ENCODE measurements around the gene SOAT1.

The SOAT1 gene

GRCh38 chr1:179288977-179289376 is 4.6 kb upstream of the SOAT1 start:
- Mint-ChIP-seq H3K36me3 (no peaks in the 10 kb centered on the region), H3K4me3 (no peak overlapping the region), H3K9me3 (no peaks in the 10 kb centered on the region), H3K27me3 (no peaks in the 10 kb centered on the region), H3K27ac (no peak overlapping the region), H3K4me1 (no peaks in the 10 kb centered on the region)
- ATAC-seq (ENCODE audit: low read depth) (no peak), DNase-seq (ENCODE audit: low spot score in 2 of 2) (no peak)

GRCh38 chr1:179295164-179295755 is 1.7 kb downstream of the SOAT1 start:
- no peak for ATAC-seq (ENCODE audit: low read depth)
- no peaks in the 10 kb centered on the region for H3K27me3 Mint-ChIP-seq
- H3K36me3 Mint-ChIP-seq: peaks cover 2% of the 10 kb centered on the region
- H3K4me3 Mint-ChIP-seq: peak overlapping the region; percentile 94
- peaks cover 23% of the 10 kb centered on the region for H3K4me1 Mint-ChIP-seq
- H3K27ac Mint-ChIP-seq: peak overlapping the region; percentile 1
- H3K9me3 Mint-ChIP-seq: no peaks in the 10 kb centered on the region
- no peak for DNase-seq (ENCODE audit: low spot score in 2 of 2)

- Mint-ChIP-seq H3K4me3 (no peak overlapping the region), H3K4me1 (peaks cover 26% of the 10 kb centered on the region), H3K27me3 (no peaks in the 10 kb centered on the region), H3K36me3 (peaks cover 4% of the 10 kb centered on the region), H3K27ac (peak overlapping the region; percentile 9), H3K9me3 (no peaks in the 10 kb centered on the region)
- no peak for DNase-seq (ENCODE audit: low spot score in 2 of 2)
- ATAC-seq (ENCODE audit: low read depth): no peak
Measured at GRCh38 chr1:179296356-179297104, 2.9 kb downstream of the SOAT1 start.

GRCh38 chr1:179297105-179297378 is 3.4 kb downstream of the SOAT1 start:
- H3K27me3 Mint-ChIP-seq: no peaks in the 10 kb centered on the region
- peaks cover 26% of the 10 kb centered on the region for H3K4me1 Mint-ChIP-seq
- H3K27ac Mint-ChIP-seq: peak overlapping the region; percentile 9
- H3K36me3 Mint-ChIP-seq: peaks cover 5% of the 10 kb centered on the region
- ATAC-seq (ENCODE audit: low read depth) (peak; percentile 25), DNase-seq (ENCODE audit: low spot score in 2 of 2) (no peak)
- peak overlapping the region; percentile 22 for H3K4me3 Mint-ChIP-seq
- no peaks in the 10 kb centered on the region for H3K9me3 Mint-ChIP-seq

- H3K36me3 Mint-ChIP-seq: peaks cover 13% of the 10 kb centered on the region
- H3K9me3 Mint-ChIP-seq: no peaks in the 10 kb centered on the region
- no peaks in the 10 kb centered on the region for H3K27me3 Mint-ChIP-seq
- peaks cover 32% of the 10 kb centered on the region for H3K4me1 Mint-ChIP-seq
- peak; percentile 76 for ATAC-seq (ENCODE audit: low read depth)
- H3K4me3 Mint-ChIP-seq: peak overlapping the region; percentile 41
- H3K27ac Mint-ChIP-seq: peak overlapping the region; percentile 3
- no peak for DNase-seq (ENCODE audit: low spot score in 2 of 2)
Measured at GRCh38 chr1:179298952-179299351, 5.4 kb downstream of the SOAT1 start.

GRCh38 chr1:179300112-179300511 is 6.5 kb downstream of the SOAT1 start:
- no peak for ATAC-seq (ENCODE audit: low read depth)
- Mint-ChIP-seq H3K27ac (no peak overlapping the region), H3K36me3 (peaks cover 22% of the 10 kb centered on the region), H3K4me1 (peaks cover 33% of the 10 kb centered on the region), H3K27me3 (no peaks in the 10 kb centered on the region), H3K9me3 (no peaks in the 10 kb centered on the region), H3K4me3 (no peak overlapping the region)
- no peak for DNase-seq (ENCODE audit: low spot score in 2 of 2)

DNA sequence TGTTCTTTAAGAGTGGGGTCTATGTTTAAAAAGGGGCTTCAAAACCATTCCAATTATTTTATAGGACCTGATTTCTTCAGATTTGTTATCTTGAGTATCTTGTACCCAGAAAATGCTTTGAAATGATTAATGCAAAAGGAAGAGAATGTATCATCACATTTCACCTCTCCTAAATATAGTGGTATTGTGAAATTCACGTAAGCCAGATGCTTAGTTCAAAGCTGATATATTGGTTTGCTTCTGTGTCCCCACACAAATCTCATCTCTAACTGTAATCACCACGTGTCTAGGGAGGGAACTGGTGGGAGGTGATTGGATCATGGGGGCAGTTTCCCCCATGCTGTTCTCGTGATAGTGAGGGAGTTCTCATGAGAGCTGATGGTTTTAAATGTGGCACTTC is 8.5 kb downstream of the SOAT1 start:
- H3K4me1 Mint-ChIP-seq: peaks cover 29% of the 10 kb centered on the region
- no peak for ATAC-seq (ENCODE audit: low read depth)
- no peak for DNase-seq (ENCODE audit: low spot score in 2 of 2)

DNA sequence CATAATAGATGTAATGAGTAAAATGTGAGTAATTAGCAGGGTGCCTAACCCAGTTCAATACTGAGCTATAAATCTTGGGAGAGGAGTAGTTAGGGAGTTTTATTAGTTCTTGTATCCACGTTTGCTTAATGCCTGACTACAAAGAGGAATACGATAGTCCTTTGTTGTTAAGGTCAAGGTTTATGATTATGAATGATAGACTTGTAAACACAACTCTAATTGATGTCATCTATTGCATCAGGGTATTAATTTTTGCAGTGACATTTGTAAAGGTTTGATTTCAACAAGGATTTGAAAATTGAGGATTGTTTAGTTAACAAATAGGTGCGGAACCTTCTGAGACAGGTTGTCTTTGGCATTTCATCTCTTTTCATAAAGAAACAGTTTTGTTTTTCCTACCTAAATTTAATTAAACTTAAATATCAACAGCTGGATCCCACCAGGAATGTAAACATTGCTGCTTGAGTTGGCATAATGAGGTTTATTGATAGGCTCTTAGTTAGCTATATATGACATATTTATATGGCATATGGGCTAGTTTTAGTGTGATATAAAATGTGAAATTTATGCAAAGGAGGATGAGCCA is 9.7 kb downstream of the SOAT1 start:
- H3K4me1 Mint-ChIP-seq: peaks cover 24% of the 10 kb centered on the region
- H3K36me3 Mint-ChIP-seq: peaks cover 41% of the 10 kb centered on the region
- no peak overlapping the region for H3K27ac Mint-ChIP-seq
- H3K9me3 Mint-ChIP-seq: no peaks in the 10 kb centered on the region
- DNase-seq (ENCODE audit: low spot score in 2 of 2) (no peak), ATAC-seq (ENCODE audit: low read depth) (no peak)
- H3K27me3 Mint-ChIP-seq: no peaks in the 10 kb centered on the region
- H3K4me3 Mint-ChIP-seq: no peak overlapping the region

More for the DNA sequence above, 8.5 kb downstream of the SOAT1 start:
- Mint-ChIP-seq H3K4me3 (no peak overlapping the region), H3K36me3 (peaks cover 32% of the 10 kb centered on the region), H3K9me3 (no peaks in the 10 kb centered on the region), H3K27ac (no peak overlapping the region), H3K27me3 (no peaks in the 10 kb centered on the region)

- peaks cover 17% of the 10 kb centered on the region for H3K4me1 Mint-ChIP-seq
- no peak for ATAC-seq (ENCODE audit: low read depth)
- no peaks in the 10 kb centered on the region for H3K27me3 Mint-ChIP-seq
- peak overlapping the region; percentile 82 for H3K27ac Mint-ChIP-seq
- DNase-seq (ENCODE audit: low spot score in 2 of 2): no peak
- no peak overlapping the region for H3K4me3 Mint-ChIP-seq
- no peaks in the 10 kb centered on the region for H3K9me3 Mint-ChIP-seq
- peaks cover 39% of the 10 kb centered on the region for H3K36me3 Mint-ChIP-seq
Measured at GRCh38 chr1:179305450-179305849, 11.9 kb downstream of the SOAT1 start.

- Mint-ChIP-seq H3K9me3 (no peaks in the 10 kb centered on the region), H3K27me3 (no peaks in the 10 kb centered on the region), H3K4me3 (no peak overlapping the region), H3K4me1 (peaks cover 5% of the 10 kb centered on the region), H3K36me3 (peaks cover 31% of the 10 kb centered on the region), H3K27ac (no peak overlapping the region)
- no peak for DNase-seq (ENCODE audit: low spot score in 2 of 2)
- ATAC-seq (ENCODE audit: low read depth): no peak
Measured at GRCh38 chr1:179310291-179310690, 16.7 kb downstream of the SOAT1 start.

GRCh38 chr1:179310721-179311120 is 17.1 kb downstream of the SOAT1 start:
- H3K4me3 Mint-ChIP-seq: no peak overlapping the region
- no peaks in the 10 kb centered on the region for H3K9me3 Mint-ChIP-seq
- DNase-seq (ENCODE audit: low spot score in 2 of 2): no peak
- H3K27ac Mint-ChIP-seq: no peak overlapping the region
- ATAC-seq (ENCODE audit: low read depth): no peak
- peaks cover 5% of the 10 kb centered on the region for H3K4me1 Mint-ChIP-seq
- H3K27me3 Mint-ChIP-seq: no peaks in the 10 kb centered on the region
- H3K36me3 Mint-ChIP-seq: peaks cover 30% of the 10 kb centered on the region

DNA sequence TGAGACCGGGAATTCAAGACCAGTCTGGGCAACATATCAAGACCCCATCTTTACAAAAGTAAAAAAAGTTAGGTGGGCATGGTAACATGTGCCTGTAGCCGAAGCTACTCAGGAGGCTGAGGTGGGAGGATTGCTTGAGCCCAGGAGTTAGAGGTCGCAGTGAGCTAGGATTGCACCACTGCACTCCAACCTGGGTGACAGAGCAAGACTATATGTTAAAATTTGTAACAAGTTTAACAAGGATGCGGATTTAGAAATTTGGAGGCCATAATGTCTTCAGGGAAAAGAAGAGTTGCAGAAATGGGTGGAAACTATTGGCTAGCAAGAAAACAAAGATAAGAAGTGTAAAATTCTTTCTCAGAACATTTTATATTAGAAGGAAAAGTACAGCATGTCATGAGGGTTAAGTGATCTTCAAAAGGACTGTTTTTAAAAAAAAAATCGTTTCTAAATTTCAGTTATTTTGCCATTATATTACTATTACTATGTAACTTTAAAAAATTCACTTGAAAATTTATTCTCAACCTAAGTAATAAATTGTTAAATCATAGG is 17.6 kb downstream of the SOAT1 start:
- H3K36me3 Mint-ChIP-seq: peaks cover 28% of the 10 kb centered on the region
- H3K4me1 Mint-ChIP-seq: peaks cover 2% of the 10 kb centered on the region
- H3K27me3 Mint-ChIP-seq: no peaks in the 10 kb centered on the region
- ATAC-seq (ENCODE audit: low read depth) (no peak), DNase-seq (ENCODE audit: low spot score in 2 of 2) (no peak)
- H3K4me3 Mint-ChIP-seq: no peak overlapping the region
- no peaks in the 10 kb centered on the region for H3K9me3 Mint-ChIP-seq
- H3K27ac Mint-ChIP-seq: no peak overlapping the region

DNA sequence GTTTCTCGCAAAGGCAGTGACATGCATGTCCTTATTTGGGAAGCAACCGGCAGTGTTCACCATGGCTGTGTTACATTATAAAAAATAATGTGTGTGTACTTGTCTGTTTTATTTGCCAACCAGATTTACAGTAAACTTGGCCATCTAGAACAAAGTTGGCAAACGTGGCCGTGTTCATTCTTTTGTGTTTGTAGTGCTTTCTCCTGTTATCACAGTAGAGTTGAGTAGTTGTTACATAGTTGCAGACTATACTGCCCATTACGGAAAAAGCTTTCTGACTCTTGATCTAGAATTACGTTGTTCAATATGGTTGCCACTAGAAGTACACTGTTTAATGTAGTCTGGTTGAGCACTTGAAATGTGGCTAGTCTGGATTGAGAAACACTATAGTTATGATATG is 19.4 kb downstream of the SOAT1 start:
- H3K9me3 Mint-ChIP-seq: no peaks in the 10 kb centered on the region
- no peak for DNase-seq (ENCODE audit: low spot score in 2 of 2)
- H3K4me1 Mint-ChIP-seq: peaks cover 2% of the 10 kb centered on the region
- peak overlapping the region; percentile 63 for H3K27ac Mint-ChIP-seq
- no peak overlapping the region for H3K4me3 Mint-ChIP-seq
- no peak for ATAC-seq (ENCODE audit: low read depth)
- H3K27me3 Mint-ChIP-seq: no peaks in the 10 kb centered on the region
- H3K36me3 Mint-ChIP-seq: peaks cover 19% of the 10 kb centered on the region

DNA sequence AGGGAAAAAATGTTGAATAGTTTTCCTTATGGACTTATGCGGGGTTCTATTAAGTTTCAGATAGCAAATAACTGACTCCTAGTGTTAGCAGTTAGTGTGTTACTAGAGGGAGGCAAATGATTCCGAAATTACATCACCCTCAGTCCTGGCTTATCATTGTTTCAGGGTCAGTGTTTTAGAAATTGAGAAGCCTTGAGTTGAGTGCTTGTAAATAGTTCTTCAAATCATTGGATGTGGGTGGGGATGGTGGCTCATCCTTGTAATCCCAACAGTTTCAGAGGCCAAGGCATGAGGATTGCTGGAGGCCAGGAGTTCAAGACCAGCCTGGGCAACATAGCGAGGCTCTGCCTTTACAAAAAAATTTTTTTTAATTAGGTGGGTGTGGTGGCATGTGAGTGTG is 21.3 kb downstream of the SOAT1 start:
- no peak for DNase-seq (ENCODE audit: low spot score in 2 of 2)
- peak overlapping the region; percentile 35 for H3K27ac Mint-ChIP-seq
- no peak for ATAC-seq (ENCODE audit: low read depth)

More for the DNA sequence above, 21.3 kb downstream of the SOAT1 start:
- Mint-ChIP-seq H3K4me1 (peaks cover 5% of the 10 kb centered on the region), H3K27me3 (no peaks in the 10 kb centered on the region), H3K4me3 (no peak overlapping the region), H3K9me3 (no peaks in the 10 kb centered on the region), H3K36me3 (peaks cover 21% of the 10 kb centered on the region)
